ENCODE results near the gene MYBPH.
A peak's percentile ranks its signal among the peaks of the same experiment; 100 is the strongest.

The MYBPH gene

GRCh38 chr1:203139976-203140475 is 35.6 kb downstream of the MYBPH start:
- no peak overlapping the region for H3K4me3 ChIP-seq (replicated peaks; ENCODE audit: low read depth, low read length)
- no peak for DNase-seq (ENCODE audit: low read depth)
- TF ChIP-seq, protein P1, sequence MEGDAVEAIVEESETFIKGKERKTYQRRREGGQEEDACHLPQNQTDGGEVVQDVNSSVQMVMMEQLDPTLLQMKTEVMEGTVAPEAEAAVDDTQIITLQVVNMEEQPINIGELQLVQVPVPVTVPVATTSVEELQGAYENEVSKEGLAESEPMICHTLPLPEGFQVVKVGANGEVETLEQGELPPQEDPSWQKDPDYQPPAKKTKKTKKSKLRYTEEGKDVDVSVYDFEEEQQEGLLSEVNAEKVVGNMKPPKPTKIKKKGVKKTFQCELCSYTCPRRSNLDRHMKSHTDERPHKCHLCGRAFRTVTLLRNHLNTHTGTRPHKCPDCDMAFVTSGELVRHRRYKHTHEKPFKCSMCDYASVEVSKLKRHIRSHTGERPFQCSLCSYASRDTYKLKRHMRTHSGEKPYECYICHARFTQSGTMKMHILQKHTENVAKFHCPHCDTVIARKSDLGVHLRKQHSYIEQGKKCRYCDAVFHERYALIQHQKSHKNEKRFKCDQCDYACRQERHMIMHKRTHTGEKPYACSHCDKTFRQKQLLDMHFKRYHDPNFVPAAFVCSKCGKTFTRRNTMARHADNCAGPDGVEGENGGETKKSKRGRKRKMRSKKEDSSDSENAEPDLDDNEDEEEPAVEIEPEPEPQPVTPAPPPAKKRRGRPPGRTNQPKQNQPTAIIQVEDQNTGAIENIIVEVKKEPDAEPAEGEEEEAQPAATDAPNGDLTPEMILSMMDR (IDR thresholded peaks at IDR 0.05; ENCODE audit: low read length, missing control alignments) = no peak

- TF ChIP-seq, protein P1 (IDR thresholded peaks at IDR 0.05; ENCODE audit: low read length, missing control alignments) = no peak
- H3K4me3 ChIP-seq (replicated peaks; ENCODE audit: low read depth, low read length) = no peak overlapping the region
- no peak for DNase-seq (ENCODE audit: low read depth)
These were observed 37.6 kb downstream of the MYBPH start for GRCh38 chr1:203138066-203138465.

DNA sequence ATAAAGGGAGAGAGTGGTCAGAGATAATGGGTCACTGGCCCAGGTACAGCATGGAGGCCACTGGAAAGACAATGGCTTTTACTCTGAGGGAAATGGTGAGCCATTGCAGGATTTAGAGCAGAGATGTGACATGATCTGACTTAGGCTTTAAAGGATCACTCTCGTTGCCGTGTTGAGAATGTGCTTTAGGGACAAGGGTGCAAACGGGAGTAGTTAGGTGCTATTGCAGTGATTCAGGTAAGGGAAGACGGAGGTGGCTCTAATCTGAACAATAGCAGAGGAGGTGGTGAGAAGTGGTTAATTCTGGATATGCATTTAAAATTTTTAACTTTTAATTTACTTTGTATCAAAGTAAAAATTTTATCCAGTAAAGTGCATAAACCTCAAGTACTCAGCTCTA is 38.3 kb downstream of the MYBPH start:
- DNase-seq (ENCODE audit: low read depth) = no peak
- no peak overlapping the region for H3K4me3 ChIP-seq (replicated peaks; ENCODE audit: low read depth, low read length)
- TF ChIP-seq, protein P1 (IDR thresholded peaks at IDR 0.05; ENCODE audit: low read length, missing control alignments) = no peak

DNA sequence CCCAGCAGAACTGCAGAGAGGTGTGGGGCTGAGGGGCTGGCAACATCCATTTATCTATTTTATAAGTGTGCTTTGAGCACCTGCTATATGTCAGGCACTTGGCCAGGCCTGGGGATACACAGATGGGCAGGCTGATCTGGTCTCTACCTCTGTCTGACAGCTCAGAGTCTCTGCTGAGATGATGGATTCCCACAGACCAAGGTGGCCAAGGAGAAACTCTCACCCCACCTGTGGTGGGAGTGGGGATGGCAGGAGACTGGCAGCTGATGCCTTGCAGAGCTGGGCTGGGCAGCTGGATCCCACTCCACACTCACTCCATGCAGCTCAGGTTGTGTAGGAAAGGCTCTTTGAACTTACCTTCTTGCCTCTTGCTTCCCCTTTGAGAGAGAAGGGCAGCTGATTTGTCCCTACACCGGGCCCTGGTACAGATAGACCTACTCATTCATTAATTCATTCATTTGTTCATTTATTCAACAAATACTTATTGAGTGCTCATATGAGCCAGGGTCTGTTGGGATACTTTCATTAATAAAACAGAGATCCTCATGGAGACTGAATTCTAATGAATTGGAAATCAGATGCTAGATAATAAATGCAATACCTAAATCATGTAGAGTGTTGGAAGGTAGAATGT is 39.1 kb downstream of the MYBPH start:
- H3K4me3 ChIP-seq (replicated peaks; ENCODE audit: low read depth, low read length) = no peak overlapping the region
- TF ChIP-seq, protein P1 (IDR thresholded peaks at IDR 0.05; ENCODE audit: low read length, missing control alignments) = no peak
- DNase-seq (ENCODE audit: low read depth) = no peak

DNA sequence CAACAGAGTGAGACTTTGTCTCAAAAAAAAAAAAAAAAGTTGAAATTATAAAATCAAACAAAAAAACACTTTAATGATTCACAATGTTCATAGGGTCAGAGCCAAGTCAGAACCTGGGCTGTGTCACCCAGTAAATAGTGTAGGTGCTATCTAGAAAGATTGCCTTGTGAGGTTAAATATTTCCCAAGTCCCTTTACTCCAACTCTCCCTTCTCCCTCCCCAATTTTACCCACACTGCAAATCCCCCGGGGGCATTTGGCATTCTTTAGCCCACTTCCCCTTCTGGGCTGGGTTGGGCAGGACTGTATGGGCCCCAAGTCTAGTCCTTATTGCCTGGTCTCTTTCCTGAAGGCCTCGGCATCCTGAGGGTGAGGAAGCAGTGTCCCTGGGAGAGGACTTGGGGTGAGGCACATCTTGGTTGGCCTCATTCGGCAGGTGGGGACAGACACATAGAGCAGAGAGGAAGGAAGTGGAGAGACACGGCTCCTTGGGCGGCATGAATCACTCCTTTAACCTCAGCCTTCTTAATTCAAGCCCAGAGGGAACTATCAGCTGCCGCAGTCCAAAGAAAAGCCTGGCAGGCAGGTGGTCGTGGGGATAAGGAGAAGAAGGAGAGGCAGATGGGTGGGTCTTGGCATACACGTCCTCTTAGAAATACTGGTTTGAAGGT is 39.9 kb downstream of the MYBPH start:
- no peak overlapping the region for H3K4me3 ChIP-seq (replicated peaks; ENCODE audit: low read depth, low read length)
- TF ChIP-seq, protein P1 (IDR thresholded peaks at IDR 0.05; ENCODE audit: low read length, missing control alignments) = no peak
- no peak for DNase-seq (ENCODE audit: low read depth)

GRCh38 chr1:203133970-203134725 is 41.5 kb downstream of the MYBPH start:
- no peak overlapping the region for H3K4me3 ChIP-seq (replicated peaks; ENCODE audit: low read depth, low read length)
- TF ChIP-seq, protein P1 (IDR thresholded peaks at IDR 0.05; ENCODE audit: low read length, missing control alignments) = no peak
- DNase-seq (ENCODE audit: low read depth) = peak; percentile 93
